Activated CD8-positive, alpha-beta memory T cell treated with anti-CD3 and anti-CD28 coated beads for 4 hours (primary cell): ENCODE measurements around the gene METTL2B.

Experiments
- DNase-seq, 2 donors: peaks; one replicate each; pipeline ENCODE4 v3.0.0-alpha.2; 2020; ENCODE audit warnings: low read depth in 2 of 2

Gene METTL2B

GRCh38 chr7:128476402-128477335 lies at the start of gene METTL2B:
Gene METTL2B, plus strand, starts transcription at chr7:128476748. Its CDS starts 18 bp downstream, at chr7:128476766.
- peak; percentile 73 to 77 for DNase-seq

DNA sequence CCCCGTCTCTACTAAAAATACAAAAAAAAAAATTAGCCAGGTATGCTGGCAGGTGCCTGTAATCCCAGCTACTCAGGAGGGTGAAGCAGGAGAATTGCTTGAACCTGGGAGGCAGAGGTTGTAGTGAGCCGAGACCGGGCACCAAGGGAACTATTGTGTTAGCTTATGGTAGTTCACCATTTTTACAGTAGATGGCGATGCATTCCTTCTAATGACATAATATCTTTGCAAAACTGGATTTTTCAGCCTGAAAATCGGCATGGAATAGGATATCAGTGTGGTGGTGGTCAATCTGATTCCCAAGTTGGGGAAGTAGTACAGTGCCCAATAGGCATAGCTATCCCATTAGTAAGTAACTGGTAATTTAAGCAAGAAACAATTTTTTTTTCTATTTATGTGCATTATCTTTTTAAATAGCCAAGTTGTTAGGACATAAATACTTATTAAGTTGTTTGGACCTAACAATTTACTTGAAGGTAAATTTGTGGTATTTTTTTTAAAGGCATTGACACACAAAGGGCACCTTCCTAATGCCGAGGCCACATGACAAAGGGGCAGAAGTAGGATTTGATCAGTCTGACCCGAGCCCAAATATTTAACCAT lies 49.2 kb upstream of the METTL2B start:
- DNase-seq, result no peak

DNA sequence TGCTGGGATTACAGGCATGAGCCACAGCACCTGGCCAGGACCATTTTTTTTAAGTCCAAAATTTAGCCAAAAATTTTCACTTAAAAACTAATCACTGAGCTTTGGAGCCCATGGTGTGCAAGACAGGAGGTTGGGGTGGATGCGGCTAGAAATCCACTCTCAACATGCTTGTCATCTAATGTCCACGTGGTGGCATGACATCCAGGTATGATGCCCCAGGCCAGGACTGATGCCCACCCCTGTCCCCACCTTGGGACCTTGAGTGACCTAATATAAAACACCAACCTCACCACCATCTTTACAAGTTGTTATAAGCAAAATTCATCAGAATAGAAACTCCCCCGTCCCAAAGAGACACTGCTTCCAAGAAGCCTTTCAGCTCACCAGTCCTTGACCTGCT lies 46.3 kb upstream of the METTL2B start:
- DNase-seq, result no peak

- DNase-seq, result no peak
Measured at GRCh38 chr7:128431221-128431620, 45.3 kb upstream of the METTL2B start.

GRCh38 chr7:128431754-128432153 lies 44.8 kb upstream of the METTL2B start:
- DNase-seq, result no peak

- DNase-seq, result no peak
Measured at GRCh38 chr7:128434413-128435326, 41.9 kb upstream of the METTL2B start.

GRCh38 chr7:128435327-128435686 lies 41.2 kb upstream of the METTL2B start:
- DNase-seq, result no peak

DNA sequence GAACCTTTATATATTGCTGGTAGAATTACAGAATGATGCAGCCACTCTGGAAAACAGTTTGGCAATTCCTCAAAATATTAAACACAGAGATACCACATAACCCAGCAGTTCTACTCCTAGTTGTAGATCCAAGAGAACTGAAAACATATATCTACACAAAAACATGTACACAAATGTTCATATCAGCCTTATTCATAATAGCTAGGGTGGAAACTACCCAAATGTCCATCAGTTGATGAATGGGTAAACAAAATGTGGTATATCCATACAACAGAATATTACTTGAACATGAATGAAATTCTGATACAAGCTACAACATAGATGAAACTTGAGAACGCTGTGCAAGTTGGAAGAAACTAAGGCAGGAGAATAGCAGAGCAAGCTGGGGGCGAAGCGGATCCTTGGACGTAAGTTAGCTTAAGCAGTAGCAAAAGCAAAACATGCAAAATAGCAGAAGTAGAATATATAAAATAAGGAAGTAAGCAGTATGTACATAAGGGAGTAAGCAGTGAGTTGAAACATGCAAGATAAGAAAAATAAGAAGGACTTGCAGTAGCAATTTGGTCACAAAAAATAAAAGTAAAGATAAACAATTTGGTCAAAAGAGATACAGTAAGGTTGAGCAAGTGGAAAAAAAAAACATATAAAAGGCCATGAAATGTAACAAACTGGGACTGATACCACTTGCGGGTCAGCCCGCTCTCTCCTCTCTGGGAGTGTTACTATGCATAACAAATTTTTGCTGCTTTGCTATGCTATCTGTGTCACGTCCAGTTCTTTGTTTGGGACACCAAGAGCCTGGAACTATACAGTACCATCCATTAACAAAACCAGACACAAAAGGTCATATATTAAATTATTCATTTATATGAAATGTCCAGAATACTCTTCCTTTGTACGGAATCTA lies 38.9 kb upstream of the METTL2B start:
- DNase-seq, result no peak

GRCh38 chr7:128442356-128442755 lies 34.2 kb upstream of the METTL2B start:
- DNase-seq, result no peak

DNA sequence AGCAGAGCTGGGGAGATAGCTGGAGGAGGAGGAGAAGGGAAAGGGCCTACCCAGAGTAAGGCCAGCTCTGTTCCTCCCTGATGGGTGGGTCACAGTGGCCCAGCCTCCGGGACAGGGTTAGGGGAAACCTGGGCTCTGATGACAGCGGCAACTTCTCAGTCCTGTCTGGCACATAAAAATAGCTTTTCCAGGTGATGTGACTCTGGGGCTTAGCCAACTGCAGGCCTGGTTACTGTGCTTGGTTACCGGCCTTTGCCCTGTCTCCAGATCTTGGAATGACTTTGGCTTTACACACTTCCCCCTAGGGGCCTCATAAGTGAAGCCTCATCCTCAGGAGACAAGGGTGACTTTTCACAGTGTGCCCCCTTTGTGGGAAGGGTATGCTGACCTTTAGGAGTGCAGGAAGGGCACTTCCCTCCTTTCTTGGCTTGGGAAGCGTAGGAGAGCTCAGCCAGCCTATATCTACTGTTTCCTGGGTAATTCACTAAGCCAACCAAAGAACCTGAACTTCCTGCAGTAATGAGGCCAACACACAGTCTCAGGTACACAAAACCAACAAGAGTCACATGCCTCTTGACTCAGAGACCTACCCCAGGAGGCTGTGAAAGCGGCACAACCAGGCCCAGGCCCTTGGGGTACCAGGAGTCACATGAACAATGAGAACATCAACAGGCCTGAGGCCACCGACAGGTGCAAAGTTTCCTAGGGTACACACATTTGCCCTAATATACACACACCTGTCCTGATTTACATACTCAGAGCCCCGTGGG lies 32.5 kb upstream of the METTL2B start:
- DNase-seq, result no peak

DNA sequence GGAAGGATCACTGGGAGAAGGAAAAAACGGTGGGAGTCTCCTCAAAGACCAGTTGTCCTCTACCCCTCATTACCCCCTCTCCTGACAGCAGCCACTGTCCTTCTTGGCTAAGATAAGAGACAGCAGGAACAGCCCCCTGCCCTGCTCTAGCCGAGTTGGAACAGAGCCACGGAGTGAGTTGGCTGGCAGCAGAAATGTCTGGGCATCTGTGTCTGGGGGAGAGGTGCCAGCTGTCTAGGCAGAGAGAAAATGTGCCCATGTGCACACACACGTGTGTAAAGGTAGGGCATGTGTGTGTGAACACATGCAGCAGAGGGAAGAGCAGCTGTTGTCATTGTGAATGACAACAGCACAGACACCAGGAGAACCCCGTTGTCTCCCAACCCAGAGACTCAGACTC lies 30.2 kb upstream of the METTL2B start:
- no peak for DNase-seq

- DNase-seq, result no peak
Measured at GRCh38 chr7:128447941-128448564, 28.5 kb upstream of the METTL2B start.

GRCh38 chr7:128448751-128449302 lies 27.7 kb upstream of the METTL2B start:
- no peak for DNase-seq

GRCh38 chr7:128450409-128450808 lies 26.1 kb upstream of the METTL2B start:
- no peak for DNase-seq

- DNase-seq, result no peak
Measured at GRCh38 chr7:128450913-128451312, 25.6 kb upstream of the METTL2B start.

DNA sequence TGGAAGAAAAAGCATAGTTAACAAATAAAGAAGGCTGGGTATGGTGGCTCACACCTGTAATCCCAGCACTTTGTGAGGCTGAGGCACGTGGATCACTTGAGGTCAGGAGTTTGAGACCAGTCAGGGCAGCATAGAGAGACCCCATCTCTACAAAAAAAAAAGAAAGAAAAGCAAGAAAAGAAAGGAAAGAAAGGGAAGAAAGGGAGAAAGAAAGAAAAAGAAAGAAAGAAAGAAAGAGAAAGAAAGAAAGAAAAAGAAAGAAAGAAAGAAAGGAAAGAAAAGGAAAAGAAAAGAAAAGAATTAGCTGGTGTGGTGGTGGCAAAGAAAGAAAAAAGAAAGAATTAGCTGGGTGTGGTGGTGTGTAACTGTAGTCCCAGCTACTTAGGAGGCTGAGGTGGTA lies 24.0 kb upstream of the METTL2B start:
- no peak for DNase-seq

DNA sequence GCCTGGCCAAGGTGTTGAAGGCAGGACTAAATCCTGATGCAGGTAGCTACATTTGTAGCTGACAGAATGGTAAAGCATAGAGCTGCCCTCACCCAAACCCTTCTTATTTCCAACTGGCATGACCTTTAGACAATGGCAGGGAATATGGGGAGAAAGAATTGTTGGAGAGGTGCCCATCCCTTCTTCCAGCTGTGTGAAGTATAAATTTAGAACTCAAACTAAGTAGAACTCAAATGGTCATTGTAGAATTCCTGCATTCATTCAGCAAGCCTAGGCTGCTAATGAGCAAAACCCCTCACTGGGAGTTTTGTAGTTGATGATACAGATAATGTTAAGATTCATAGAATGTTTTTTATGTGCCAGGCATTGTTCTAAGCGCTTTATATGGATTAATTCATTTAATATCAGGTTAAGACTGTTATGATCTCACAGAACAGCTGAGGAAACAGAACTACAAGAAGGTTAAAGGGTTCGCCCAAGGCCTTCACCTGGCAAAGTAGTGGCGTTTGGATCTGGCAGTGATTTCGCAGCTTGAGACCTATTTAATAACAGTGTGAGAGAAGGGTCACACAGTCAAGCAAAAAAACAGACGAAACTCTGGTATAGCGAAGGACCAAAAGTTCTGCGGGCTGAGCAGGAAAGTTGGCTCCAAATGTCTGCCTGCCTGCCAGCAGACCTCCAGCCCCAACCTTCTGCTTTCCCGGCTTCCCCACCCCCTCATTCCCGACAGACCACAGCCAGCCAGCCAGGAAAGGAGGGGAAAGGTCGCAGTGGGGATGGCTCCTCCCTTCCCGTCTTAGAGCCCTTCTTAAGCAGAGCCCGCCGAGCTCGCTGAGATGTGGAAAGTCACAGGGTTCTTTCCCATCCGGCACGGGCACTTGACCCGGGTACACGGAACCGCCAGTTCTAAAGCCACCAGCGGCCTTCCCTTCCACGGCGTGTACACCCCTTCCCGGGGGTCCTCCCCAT lies 22.4 kb upstream of the METTL2B start:
- DNase-seq, result no peak

DNA sequence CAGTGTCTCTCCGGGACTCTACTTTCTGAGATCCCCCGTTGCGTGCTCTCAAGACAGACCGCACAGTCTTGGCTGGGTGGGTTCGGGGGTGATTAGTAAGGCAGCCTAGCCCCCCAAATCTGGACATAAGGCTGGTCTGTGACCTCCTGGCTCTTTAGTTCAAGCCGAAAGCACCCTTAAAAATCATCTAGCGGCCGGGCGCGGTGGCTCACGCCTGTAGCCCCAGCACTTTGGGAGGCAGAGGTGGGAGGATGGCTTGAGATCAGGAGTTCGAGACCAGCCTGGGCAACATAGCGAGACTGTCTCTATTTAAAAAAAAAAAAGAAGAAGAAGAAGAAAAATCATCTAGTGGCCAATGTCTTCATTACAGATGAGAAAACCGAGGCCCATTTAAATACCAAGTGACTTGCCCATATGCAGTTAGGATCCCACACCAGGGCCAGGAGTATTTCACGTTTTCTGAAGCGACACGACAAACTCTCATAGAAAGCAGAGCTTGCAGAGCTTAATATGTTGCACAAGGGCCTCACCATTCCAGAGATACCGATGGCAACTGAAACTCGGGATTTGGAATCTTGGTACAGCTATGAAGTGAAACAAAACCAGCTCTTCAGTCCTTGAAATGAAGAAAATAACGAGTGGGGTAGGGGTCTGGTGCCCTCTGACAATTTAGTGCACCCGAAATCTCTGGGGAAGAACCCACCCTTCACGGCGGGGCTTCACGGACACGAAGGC lies 21.6 kb upstream of the METTL2B start:
- DNase-seq, result no peak
